Progenitor cell of endocrine pancreas (in vitro differentiated cells): Measurements from ENCODE around the gene DUSP3. TPM values are rescaled to one million over a fixed set of nuclear protein-coding genes. Genes with fewer than 3 reads are reported as not detected.
"Not testable (repeated sequence)": the region's sequence is repeated elsewhere in the genome, so short reads cannot be mapped to it uniquely, and the experiment has no call there.

Experiments
- DNase-seq: peaks from one replicate; pipeline ENCODE4 v3.0.0; 2021; ENCODE audit warnings: low spot score; ENCODE audit not compliant: unreplicated experiment
- H3K27ac Mint-ChIP-seq: 2 replicates; pipeline ENCODE4 v1.8.0; 2021; ENCODE audit warnings: mild to moderate bottlenecking, moderate library complexity, mixed read lengths
- H3K27me3 Mint-ChIP-seq: 2 replicates; pipeline ENCODE4 v1.8.0; 2021; ENCODE audit warnings: mixed read lengths
- H3K36me3 Mint-ChIP-seq: 2 replicates; pipeline ENCODE4 v1.8.0; 2022; ENCODE audit warnings: mixed read lengths; ENCODE audit not compliant: insufficient read depth
- H3K4me1 Mint-ChIP-seq: 2 replicates; pipeline ENCODE4 v1.8.0; 2021; ENCODE audit warnings: low read depth, mixed read lengths
- H3K4me3 Mint-ChIP-seq: 2 replicates; pipeline ENCODE4 v1.8.0; 2021; ENCODE audit warnings: low read depth, mild to moderate bottlenecking, moderate library complexity, mixed read lengths
- H3K9me3 Mint-ChIP-seq: 2 replicates; pipeline ENCODE4 v1.8.0; 2021; ENCODE audit warnings: low read depth, mixed read lengths
- total RNA-seq: library from RNA; stranded (reverse); gene quantifications from 2 replicates; pipeline ENCODE4 v1.2.1, GENCODE V29; 2021
- TF ChIP-seq, protein P1 (sequence below): fragments of 200-600 bp; sonication (generic); IDR thresholded peaks from one replicate; pipeline ENCODE4 v1.5.0; 2021; ENCODE audit warnings: antibody characterized with exemption, mild to moderate bottlenecking; ENCODE audit not compliant: unreplicated experiment

DUSP3 gene
- total RNA-seq, 1 donor from 2014 or later: 58.0 TPM

DNA sequence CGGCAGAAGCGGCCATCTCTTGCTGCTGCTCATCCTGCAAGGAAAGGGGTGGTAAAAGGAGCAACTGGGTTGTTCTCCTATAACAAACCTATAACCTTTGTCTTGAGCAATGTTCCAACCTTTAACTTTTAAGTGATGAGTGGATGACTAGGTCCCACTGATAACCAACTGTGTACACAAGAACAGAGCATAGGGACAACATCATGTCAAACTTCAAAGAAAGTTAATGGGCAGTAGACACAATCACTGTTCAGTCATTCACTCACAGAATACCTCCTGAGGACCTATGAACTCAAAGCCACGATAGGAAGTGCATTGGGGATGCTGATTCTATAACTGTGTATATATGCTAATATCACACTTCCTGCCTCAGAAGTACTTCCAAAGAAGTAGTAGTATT, 23.1 kb upstream of the DUSP3 start:
- H3K4me1 Mint-ChIP-seq: no peaks in the 10 kb centered on the region
- H3K27ac Mint-ChIP-seq: no peak overlapping the region
- TF ChIP-seq, protein P1, sequence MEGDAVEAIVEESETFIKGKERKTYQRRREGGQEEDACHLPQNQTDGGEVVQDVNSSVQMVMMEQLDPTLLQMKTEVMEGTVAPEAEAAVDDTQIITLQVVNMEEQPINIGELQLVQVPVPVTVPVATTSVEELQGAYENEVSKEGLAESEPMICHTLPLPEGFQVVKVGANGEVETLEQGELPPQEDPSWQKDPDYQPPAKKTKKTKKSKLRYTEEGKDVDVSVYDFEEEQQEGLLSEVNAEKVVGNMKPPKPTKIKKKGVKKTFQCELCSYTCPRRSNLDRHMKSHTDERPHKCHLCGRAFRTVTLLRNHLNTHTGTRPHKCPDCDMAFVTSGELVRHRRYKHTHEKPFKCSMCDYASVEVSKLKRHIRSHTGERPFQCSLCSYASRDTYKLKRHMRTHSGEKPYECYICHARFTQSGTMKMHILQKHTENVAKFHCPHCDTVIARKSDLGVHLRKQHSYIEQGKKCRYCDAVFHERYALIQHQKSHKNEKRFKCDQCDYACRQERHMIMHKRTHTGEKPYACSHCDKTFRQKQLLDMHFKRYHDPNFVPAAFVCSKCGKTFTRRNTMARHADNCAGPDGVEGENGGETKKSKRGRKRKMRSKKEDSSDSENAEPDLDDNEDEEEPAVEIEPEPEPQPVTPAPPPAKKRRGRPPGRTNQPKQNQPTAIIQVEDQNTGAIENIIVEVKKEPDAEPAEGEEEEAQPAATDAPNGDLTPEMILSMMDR: no peak
- peaks cover 15% of the 10 kb centered on the region for H3K36me3 Mint-ChIP-seq
- peaks cover 4% of the 10 kb centered on the region for H3K27me3 Mint-ChIP-seq
- DNase-seq: no peak
- no peak overlapping the region for H3K4me3 Mint-ChIP-seq
- peaks cover 5% of the 10 kb centered on the region for H3K9me3 Mint-ChIP-seq

DNA sequence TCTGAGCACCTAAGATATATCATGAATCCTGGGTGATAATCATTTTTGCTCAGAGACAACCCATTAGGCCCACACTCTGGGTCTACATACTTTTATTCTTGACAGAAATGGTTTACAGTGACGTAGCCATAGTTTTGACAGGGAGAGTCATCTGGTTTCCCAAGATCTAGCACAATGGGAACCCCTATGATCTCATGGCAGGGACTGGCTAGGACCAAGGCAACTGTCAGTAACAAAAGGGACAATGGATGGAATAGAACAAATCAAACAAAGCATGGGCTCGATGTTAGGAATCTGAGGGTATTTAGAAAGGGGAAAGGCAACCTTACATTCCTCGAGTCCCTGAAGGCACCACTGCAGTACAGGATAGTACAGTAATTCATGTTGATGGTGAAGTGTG, 22.0 kb upstream of the DUSP3 start:
- Mint-ChIP-seq H3K9me3 (peaks cover 7% of the 10 kb centered on the region), H3K27ac (no peak overlapping the region), H3K4me3 (no peak overlapping the region), H3K36me3 (peaks cover 15% of the 10 kb centered on the region), H3K27me3 (peaks cover 6% of the 10 kb centered on the region), H3K4me1 (no peaks in the 10 kb centered on the region)
- TF ChIP-seq, protein P1: no peak
- no peak for DNase-seq

DNA sequence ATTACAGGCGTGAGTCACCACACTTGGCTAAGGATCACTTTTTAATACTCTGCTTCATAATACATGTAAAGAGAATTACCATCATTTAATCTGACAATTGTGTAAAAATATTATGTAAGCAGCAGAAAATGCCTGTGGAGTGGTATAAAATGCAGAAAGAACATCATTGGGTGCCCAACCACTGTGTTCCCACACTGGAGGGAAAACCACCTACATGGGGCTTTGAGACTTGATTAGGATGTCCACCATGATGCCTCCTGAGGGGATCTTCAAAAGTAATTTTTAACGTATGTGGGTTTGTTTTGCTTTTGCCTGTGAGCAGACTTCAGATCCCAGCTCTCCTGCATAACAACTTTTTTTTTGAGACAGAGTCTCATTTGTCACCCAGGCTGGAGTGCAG, 20.3 kb upstream of the DUSP3 start:
- no peak for DNase-seq
- TF ChIP-seq, protein P1: no peak
- Mint-ChIP-seq H3K4me1 (no peaks in the 10 kb centered on the region), H3K9me3 (peaks cover 11% of the 10 kb centered on the region), H3K27ac (no peak overlapping the region), H3K4me3 (no peak overlapping the region), H3K36me3 (peaks cover 7% of the 10 kb centered on the region), H3K27me3 (peaks cover 8% of the 10 kb centered on the region)

DNA sequence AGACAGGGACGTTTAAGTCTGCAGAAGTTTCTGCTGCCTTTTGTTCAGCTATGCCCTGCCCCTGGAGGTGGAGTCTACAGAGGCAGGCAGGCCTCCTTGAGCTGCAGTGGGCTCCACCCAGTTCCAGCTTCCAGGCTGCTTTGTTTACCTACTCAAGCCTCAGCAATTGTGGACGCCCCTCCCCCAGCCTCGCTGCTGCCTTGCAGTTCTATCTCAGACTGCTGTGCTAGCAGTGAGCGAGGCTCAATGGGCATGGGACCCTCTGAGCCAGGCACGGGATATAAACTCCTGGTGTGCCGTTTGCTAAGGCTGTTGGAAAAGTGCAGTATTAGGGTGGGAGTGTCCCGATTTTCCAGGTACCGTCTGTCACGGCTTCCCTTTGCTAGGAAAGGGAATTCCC, 19.2 kb upstream of the DUSP3 start:
- H3K4me3 Mint-ChIP-seq, H3K4me1 Mint-ChIP-seq, H3K36me3 Mint-ChIP-seq, DNase-seq, H3K27ac Mint-ChIP-seq: not testable (repeated sequence)
- Mint-ChIP-seq H3K27me3 (peaks cover 13% of the 10 kb centered on the region), H3K9me3 (peaks cover 15% of the 10 kb centered on the region)

DNA sequence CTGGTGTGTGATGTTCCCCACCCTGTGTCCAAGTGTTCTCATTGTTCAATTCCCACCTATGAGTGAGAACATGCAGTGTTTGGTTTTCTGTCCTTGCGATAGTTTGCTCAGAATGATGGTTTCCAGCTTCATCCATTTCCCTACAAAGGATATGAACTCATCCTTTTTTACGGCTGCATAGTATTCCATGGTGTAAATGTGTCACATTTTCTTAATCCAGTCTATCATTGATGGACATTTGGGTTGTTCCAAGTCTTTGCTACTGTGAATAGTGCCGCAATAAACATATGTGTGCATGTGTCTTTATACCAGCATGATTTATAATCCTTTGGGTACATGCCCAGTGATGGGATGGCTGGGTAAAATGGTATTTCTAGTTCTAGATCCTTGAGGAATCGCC, 13.9 kb upstream of the DUSP3 start:
- H3K9me3 Mint-ChIP-seq: peaks cover 20% of the 10 kb centered on the region
- H3K4me1 Mint-ChIP-seq, H3K27ac Mint-ChIP-seq, H3K36me3 Mint-ChIP-seq, H3K4me3 Mint-ChIP-seq, DNase-seq: not testable (repeated sequence)
- H3K27me3 Mint-ChIP-seq: peaks cover 13% of the 10 kb centered on the region

DNA sequence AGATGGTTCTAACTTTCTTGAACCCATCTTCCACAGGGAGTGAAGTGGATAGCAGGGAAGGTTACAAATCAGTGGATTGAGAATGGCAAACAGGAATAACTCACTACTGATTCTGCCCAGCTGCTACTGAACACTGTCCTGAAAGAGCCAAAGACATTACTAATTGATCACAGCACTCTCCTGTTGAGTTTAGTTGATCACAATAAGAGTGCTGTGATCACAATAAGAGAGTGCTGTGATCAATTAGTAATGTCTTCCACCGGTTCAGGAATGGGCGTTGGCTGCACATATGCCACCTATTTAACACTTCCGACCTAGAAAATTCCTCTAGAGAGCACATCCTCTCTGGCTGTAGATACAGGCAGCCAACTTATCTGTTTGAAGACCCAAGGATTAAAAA, 12.8 kb upstream of the DUSP3 start:
- DNase-seq: no peak
- Mint-ChIP-seq H3K27me3 (peaks cover 7% of the 10 kb centered on the region), H3K27ac (no peak overlapping the region), H3K9me3 (peaks cover 14% of the 10 kb centered on the region), H3K36me3 (no peaks in the 10 kb centered on the region), H3K4me3 (no peak overlapping the region), H3K4me1 (no peaks in the 10 kb centered on the region)
- TF ChIP-seq, protein P1: no peak
